PC-9 (cell line): Measurements from ENCODE around the gene IGSF21.

Experiments
- EZH2 ChIP-seq: fragments of 200-600 bp; sonication (generic); IDR thresholded peaks from 2 replicates; pipeline ENCODE4 v1.8.0; 2017; ENCODE audit warnings: antibody characterized with exemption, low read depth
- TF ChIP-seq, protein P1 (sequence below): fragments of 200-600 bp; sonication (generic); conservative IDR thresholded peaks from 2 replicates; pipeline ENCODE4 v1.6.1; 2017; ENCODE audit warnings: mixed run types, antibody characterized with exemption, mild to moderate bottlenecking, moderate library complexity

DNA sequence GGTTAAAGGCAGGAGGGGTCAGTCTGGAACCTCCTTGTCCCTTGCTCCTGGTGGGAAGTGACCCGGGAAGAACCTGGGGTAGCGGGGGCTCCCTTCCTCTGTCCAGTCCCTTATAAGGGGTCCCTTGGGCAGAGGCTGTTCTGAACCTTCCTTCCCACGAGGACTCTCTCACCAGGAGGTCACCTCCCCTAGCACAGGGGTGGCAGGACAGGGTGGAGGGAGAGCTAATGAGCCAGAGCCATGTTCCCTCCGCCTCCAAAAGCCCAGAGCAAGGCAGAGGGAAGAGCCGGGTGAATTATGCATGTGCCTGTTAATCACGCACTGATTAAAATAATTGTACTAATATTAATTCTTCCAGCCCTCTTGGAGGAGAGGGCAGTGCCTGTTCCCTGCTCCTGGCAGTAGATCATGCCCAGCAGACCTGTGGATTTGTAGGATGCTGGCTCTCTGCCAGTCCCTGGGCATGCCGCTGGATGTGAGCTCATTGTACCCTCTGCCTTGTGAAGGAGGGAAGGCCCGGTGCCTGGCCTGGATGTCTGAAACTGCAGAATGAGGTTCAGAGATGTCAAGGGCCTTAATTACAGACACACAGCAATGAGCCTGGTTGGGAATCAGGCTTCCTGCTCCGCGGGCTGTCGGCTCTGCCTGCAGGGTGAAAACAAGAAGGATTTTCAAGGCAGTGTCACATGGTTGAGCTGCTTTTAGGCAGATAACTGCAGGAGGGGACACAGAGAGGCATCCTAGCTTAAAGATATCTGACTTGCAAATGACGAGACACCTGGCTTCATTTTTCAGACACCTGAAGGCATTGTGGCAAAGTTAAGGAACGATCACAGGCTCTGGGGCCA, 68.2 kb downstream of the IGSF21 start:
- TF ChIP-seq, protein P1, sequence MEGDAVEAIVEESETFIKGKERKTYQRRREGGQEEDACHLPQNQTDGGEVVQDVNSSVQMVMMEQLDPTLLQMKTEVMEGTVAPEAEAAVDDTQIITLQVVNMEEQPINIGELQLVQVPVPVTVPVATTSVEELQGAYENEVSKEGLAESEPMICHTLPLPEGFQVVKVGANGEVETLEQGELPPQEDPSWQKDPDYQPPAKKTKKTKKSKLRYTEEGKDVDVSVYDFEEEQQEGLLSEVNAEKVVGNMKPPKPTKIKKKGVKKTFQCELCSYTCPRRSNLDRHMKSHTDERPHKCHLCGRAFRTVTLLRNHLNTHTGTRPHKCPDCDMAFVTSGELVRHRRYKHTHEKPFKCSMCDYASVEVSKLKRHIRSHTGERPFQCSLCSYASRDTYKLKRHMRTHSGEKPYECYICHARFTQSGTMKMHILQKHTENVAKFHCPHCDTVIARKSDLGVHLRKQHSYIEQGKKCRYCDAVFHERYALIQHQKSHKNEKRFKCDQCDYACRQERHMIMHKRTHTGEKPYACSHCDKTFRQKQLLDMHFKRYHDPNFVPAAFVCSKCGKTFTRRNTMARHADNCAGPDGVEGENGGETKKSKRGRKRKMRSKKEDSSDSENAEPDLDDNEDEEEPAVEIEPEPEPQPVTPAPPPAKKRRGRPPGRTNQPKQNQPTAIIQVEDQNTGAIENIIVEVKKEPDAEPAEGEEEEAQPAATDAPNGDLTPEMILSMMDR, result no peak
- no peak for TF ChIP-seq EZH2
